Thyroid gland (tissue), 4 donors: ENCODE measurements around the gene PRKCQ. TPM values are rescaled to one million over a fixed set of nuclear protein-coding genes. Genes with fewer than 3 reads are reported as not detected.
"Not testable (repeated sequence)": the region's sequence is repeated elsewhere in the genome, so short reads cannot be mapped to it uniquely, and the experiment has no call there.

Experiments used
- DNase-seq, 2 donors: peaks; one replicate each; pipeline ENCODE4 v3.0.0-alpha.2; 2019
- H3K27ac ChIP-seq, 3 donors: fragments of 200-600 bp; sonication (generic); 1 replicate in 2 of 3; 2 replicates in 1 of 3; pipeline ENCODE4 v1.5.1; 2016 to 2019; ENCODE audit warnings: mild to moderate bottlenecking in 1 of 3, moderate library complexity in 1 of 3
- H3K27me3 ChIP-seq: fragments of 200-600 bp; sonication (generic); one replicate; pipeline ENCODE4 v1.5.1; 2019
- H3K36me3 ChIP-seq, 2 donors: fragments of 200-600 bp; sonication (generic); one replicate each; pipeline ENCODE4 v1.5.1; 2016 to 2019
- H3K4me1 ChIP-seq, 2 donors: fragments of 200-600 bp; sonication (generic); one replicate each; pipeline ENCODE4 v1.5.1; 2017 to 2019
- H3K4me3 ChIP-seq, 3 donors: fragments of 200-600 bp; sonication (generic); replicated peaks in 1 of 3; 1 replicate in 2 of 3; 2 replicates in 1 of 3; pipeline ENCODE4 v1.5.1; 2016; ENCODE audit warnings: mild to moderate bottlenecking in 1 of 3
- H3K9me3 ChIP-seq: fragments of 200-600 bp; sonication (generic); one replicate; pipeline ENCODE4 v1.5.1; 2017
- POLR2A ChIP-seq, 2 donors: fragments of 450-650 bp; IDR thresholded peaks; one replicate each; pipeline ENCODE4 v1.6.1; 2017; ENCODE audit warnings: antibody characterized with exemption in 2 of 2, mild to moderate bottlenecking in 2 of 2, moderate library complexity in 1 of 2
- whole genome bisulfite sequencing, 2 donors: methylation state at CpG; one replicate each; pipeline ENCODE4 v1.1.5; 2017; 5-methylcytosine and 5-hydroxymethylcytosine counted together
- intact Hi-C: fragments of 100-400 bp; cut with DNase I; formaldehyde crosslinking; loops from one replicate; pipeline ENCODE4 v1.15.1; 2023
- total RNA-seq, 4 donors: library from RNA; depleted of rRNA; stranded (reverse); fragments of >200 nt; gene quantifications; one replicate each; pipeline ENCODE4 v1.2.3, GENCODE V29; 2016
- TF ChIP-seq, protein P1 (sequence below), 6 experiments: fragments of 200-600 bp in 3 of 6; fragments of 450-650 bp in 3 of 6; sonication (generic) in 3 of 6; IDR thresholded peaks; one replicate each; pipeline ENCODE4 v1.5.1; 2016 to 2019; ENCODE audit warnings: antibody characterized with exemption in 6 of 6, mild to moderate bottlenecking in 2 of 6, inconsistent platforms in 1 of 6, moderate library complexity in 1 of 6

PRKCQ gene
- total RNA-seq, 4 donors from 2014 or later = 24.2 to 45.7 (median 34.5) TPM

DNA sequence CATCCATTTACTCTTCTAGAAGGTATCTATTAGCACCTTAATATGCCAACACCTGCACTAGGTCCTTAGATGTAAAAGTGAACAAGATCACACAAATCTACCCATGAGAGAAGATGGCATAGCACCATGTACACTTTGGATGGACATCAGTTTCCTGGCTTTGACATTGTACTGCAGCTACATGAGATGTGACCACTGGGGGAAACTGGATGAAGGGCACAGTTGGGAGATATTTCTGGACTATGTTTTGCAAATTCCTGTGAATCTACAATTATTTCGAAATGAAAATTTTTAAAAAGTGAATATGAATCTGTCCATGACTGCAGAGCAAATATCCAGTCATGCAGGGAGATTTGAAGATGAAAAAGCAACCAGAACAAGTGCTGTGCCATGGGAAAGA, 124.5 kb downstream of the PRKCQ start:
- no peak for DNase-seq
- Histone ChIP-seq H3K4me3 (no peak overlapping the region), H3K9me3 (no peaks in the 10 kb centered on the region), H3K4me1 (no peaks in the 10 kb centered on the region), H3K27me3 (no peaks in the 10 kb centered on the region), H3K27ac (no peak overlapping the region), H3K36me3 (peaks cover 12 to 17% of the 10 kb centered on the region in 2 donors)
- TF ChIP-seq POLR2A (IDR thresholded peaks at IDR 0.05) = no peak
- TF ChIP-seq, protein P1, sequence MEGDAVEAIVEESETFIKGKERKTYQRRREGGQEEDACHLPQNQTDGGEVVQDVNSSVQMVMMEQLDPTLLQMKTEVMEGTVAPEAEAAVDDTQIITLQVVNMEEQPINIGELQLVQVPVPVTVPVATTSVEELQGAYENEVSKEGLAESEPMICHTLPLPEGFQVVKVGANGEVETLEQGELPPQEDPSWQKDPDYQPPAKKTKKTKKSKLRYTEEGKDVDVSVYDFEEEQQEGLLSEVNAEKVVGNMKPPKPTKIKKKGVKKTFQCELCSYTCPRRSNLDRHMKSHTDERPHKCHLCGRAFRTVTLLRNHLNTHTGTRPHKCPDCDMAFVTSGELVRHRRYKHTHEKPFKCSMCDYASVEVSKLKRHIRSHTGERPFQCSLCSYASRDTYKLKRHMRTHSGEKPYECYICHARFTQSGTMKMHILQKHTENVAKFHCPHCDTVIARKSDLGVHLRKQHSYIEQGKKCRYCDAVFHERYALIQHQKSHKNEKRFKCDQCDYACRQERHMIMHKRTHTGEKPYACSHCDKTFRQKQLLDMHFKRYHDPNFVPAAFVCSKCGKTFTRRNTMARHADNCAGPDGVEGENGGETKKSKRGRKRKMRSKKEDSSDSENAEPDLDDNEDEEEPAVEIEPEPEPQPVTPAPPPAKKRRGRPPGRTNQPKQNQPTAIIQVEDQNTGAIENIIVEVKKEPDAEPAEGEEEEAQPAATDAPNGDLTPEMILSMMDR (IDR thresholded peaks at IDR 0.05) = no peak
- 93 to 100% methylated on average over 1 of the region's 1 CpG for WGBS, 2 donors
- intact Hi-C loops = no loop called here

DNA sequence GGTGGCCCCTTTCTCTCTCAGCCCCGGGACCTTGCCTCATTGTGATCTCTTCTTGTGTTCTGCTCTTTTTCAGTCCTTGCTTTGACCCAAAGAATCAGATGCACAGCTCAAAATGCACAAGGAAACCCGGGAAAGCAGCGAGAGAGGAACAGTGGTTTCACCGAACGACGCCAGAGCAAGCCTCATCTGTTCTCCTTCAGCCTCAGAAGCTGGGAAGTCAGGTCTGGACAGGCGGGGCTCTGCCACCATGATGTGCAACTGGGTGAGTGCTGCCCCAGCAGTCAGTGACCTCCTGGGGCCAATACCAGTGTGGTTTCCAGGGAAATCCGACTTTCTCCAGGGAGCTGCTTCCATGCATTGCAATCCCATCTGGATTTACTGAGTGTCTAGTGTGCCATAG, 133.4 kb downstream of the PRKCQ start:
- TF ChIP-seq POLR2A (IDR thresholded peaks at IDR 0.05) = no peak
- TF ChIP-seq, protein P1 (IDR thresholded peaks at IDR 0.05) = no peak
- no peaks in the 10 kb centered on the region for H3K36me3 ChIP-seq
- H3K27me3 ChIP-seq = no peaks in the 10 kb centered on the region
- no peak overlapping the region for H3K27ac ChIP-seq
- intact Hi-C loops = no loop called here
- H3K4me3 ChIP-seq = no peak overlapping the region
- WGBS, 2 donors = 92 to 97% methylated on average over 8 of the region's 8 CpGs
- DNase-seq = no peak
- no peaks in the 10 kb centered on the region for H3K9me3 ChIP-seq
- H3K4me1 ChIP-seq = no peaks in the 10 kb centered on the region

DNA sequence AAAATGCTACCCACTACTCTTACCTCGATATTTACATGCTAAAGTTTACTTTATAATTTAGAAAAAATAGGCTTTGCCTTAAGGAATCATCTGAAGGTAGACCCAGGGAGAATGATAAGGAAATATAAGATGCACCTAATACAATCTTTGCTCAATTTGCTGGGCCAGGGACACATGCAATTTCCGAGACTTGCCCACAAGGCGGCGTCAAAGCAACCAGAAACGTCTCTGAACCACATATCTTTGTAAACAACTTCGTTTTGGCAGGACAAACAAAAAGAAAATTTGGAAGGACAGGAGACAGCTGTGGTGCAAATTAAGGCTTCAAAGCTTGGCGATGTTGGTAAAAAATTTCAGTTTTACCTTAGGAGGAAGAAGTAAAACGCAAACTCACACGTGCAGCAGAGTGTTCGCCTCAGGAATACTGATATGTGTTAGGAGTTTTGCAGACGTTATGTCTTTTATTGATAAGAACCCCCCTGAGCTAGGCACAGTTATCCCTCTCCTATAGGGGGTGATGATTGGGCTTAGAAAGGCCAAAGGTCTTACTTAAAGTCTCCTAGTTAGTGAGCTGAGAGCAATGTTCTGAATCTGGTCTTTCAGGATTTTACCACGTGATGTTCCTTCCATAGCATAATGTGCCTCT, 134.3 kb downstream of the PRKCQ start:
- 54% methylated on average over 12 of the region's 12 CpGs for WGBS, 2 donors
- intact Hi-C loops = no loop called here
- TF ChIP-seq POLR2A (IDR thresholded peaks at IDR 0.05) = no peak
- TF ChIP-seq, protein P1 (IDR thresholded peaks at IDR 0.05) = peak in 2 of 6 experiments; percentile 36 to 41
- H3K4me3 ChIP-seq = no peak overlapping the region
- H3K27me3 ChIP-seq = no peaks in the 10 kb centered on the region
- peak; percentile 24 to 41 for DNase-seq
- H3K36me3 ChIP-seq = no peaks in the 10 kb centered on the region
- H3K27ac ChIP-seq = no peak overlapping the region
- no peaks in the 10 kb centered on the region for H3K4me1 ChIP-seq
- H3K9me3 ChIP-seq = no peaks in the 10 kb centered on the region

DNA sequence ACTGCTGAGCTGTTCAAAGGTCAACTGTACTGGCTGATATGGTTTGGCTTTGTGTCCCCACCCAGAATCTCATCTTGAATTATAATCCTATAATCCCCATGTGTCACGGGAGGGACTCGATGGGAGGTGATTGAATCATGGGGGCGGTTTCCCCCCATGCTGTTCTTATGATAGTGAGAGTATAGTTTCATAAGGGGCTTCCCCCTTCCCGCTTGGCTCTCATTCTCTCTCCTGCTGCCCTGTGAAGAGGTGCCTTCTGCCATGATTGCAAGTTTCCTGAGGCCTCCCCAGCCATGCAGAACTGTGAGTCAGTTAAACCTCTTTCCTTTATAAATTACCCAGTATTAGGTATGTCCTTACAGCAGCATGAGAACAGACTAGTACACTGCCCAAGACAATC, 140.2 kb downstream of the PRKCQ start:
- H3K4me3 ChIP-seq, H3K27ac ChIP-seq, H3K4me1 ChIP-seq, H3K27me3 ChIP-seq, intact Hi-C loops, H3K36me3 ChIP-seq, H3K9me3 ChIP-seq, DNase-seq: not testable (repeated sequence)
- WGBS, 2 donors = 77 to 98% methylated on average over 3 to 4 of the region's 4 CpGs

DNA sequence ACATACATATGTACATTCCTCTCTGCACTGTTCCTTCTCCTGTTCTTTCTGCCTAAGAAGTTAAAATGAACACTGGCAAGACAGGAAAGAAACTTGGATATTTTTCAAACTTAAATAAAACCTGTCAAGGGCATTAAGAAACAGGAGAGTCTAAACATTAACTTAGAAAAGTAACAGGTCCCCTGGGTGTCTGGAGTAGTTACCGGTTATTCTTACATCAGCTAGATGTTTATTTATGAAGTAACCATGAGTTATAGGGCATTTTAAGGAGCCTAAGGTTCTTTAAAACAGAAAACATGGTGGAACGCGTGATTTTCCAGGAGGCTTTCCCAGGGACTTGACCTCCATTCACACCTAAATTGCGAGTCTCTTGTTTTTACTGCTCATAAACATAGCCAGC, 148.2 kb downstream of the PRKCQ start:
- Histone ChIP-seq H3K27me3 (no peaks in the 10 kb centered on the region), H3K27ac (no peak overlapping the region), H3K4me1 (no peaks in the 10 kb centered on the region), H3K4me3 (no peak overlapping the region), H3K36me3 (peaks cover 0 to 4% of the 10 kb centered on the region in 2 donors), H3K9me3 (no peaks in the 10 kb centered on the region)
- no peak for DNase-seq
- intact Hi-C loops = no loop called here
- TF ChIP-seq, protein P1 (IDR thresholded peaks at IDR 0.05) = no peak
- no peak for TF ChIP-seq POLR2A (IDR thresholded peaks at IDR 0.05)
- 37 to 73% methylated on average over 4 of the region's 4 CpGs for WGBS, 2 donors
